GM13976 (cell line): ENCODE results near the gene CIB4.

Source experiments
- DNase-seq: peaks from one replicate; pipeline ENCODE4 v3.0.0; 2012; ENCODE audit warnings: low spot score
- CTCF ChIP-seq: IDR thresholded peaks from 2 replicates; pipeline ENCODE4 v1.5.1; 2012; ENCODE audit warnings: borderline replicate concordance, mild to moderate bottlenecking; ENCODE audit not compliant: insufficient read depth; ENCODE audit errors: extremely low read depth, missing control alignments, control extremely low read depth
- in situ Hi-C: fragments of 300-500 bp; cut with MboI; formaldehyde crosslinking; loops from one replicate; pipeline ENCODE4 v1.12.0; 2022; ENCODE audit warnings: low sequenced_read_pairs, mixed read lengths, inconsistent platforms; ENCODE audit not compliant: unreplicated experiment

Gene CIB4

GRCh38 chr2:26636935-26637334 lies 4.2 kb downstream of the CIB4 start:
- in situ Hi-C loops: no loop called here
- TF ChIP-seq CTCF: no peak
- no peak for DNase-seq

GRCh38 chr2:26635401-26635800 lies 5.8 kb downstream of the CIB4 start:
- in situ Hi-C loops: no loop called here
- no peak for DNase-seq
- TF ChIP-seq CTCF: no peak

- in situ Hi-C loops: no loop called here
- TF ChIP-seq CTCF: no peak
- no peak for DNase-seq
These were observed 6.4 kb downstream of the CIB4 start for GRCh38 chr2:26634636-26635230.

GRCh38 chr2:26633993-26634595 lies 7.1 kb downstream of the CIB4 start:
- TF ChIP-seq CTCF: no peak
- DNase-seq: no peak
- in situ Hi-C loops: no loop called here

- TF ChIP-seq CTCF: no peak
These were observed 7.7 kb downstream of the CIB4 start for GRCh38 chr2:26633351-26633945.

GRCh38 chr2:26632624-26633185 lies 8.5 kb downstream of the CIB4 start:
- DNase-seq: no peak
- in situ Hi-C loops: no loop called here

More at GRCh38 chr2:26633351-26633945, 7.7 kb downstream of the CIB4 start:
- in situ Hi-C loops: no loop called here
- no peak for DNase-seq

More at GRCh38 chr2:26632624-26633185, 8.5 kb downstream of the CIB4 start:
- TF ChIP-seq CTCF: no peak
